HG03135 (cell line): ENCODE results near the gene CALCA.
"Not testable (repeated sequence)": the region's sequence is repeated elsewhere in the genome, so short reads cannot be mapped to it uniquely, and the experiment has no call there.

Experiments used
- ATAC-seq: cut with Tn5 transposase; IDR thresholded peaks from one replicate; pipeline ENCODE4 v1.9.1; 2021; ENCODE audit warnings: mild to moderate bottlenecking, moderate library complexity; ENCODE audit not compliant: unreplicated experiment

Gene CALCA, protein sequence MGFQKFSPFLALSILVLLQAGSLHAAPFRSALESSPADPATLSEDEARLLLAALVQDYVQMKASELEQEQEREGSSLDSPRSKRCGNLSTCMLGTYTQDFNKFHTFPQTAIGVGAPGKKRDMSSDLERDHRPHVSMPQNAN

DNA sequence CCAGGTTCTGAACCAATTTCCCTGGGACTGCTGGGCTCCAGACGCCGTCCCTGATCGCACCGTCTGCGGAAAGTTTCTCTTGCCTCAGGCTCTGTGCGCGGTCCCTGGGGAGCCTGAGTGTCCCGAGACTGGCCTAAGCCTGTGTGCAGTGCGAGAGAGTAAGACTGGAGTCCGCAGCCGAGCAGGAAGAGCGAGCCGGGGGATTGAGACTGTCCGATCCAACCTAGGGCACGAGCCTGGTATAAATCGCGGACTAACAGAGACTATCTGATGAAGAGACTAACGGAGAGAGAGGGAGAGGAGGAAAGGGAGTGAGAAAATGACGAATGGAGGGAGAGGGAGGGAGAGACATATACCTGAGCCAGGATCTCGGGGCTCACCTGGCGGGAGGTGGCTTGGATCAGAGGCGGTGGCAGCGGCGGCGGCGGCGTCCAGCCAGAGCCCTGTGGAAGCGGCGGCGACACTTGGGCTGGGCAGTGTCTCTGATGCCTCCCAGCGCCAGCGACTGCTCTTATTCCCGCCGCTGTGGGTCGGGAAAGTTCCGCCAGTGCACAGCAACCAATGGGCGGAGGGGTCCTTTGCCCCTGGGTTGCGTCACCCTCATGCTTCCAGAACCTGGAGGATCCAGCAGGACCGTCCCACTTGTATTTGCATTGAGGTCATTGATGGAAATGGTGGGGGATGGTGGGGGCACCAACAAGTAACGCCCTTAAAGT lies at the start of gene CALCA:
Gene CALCA (minus strand): TSS at position 487 of the 716 bp plus-strand sequence. CDS start 1,159 bp downstream, outside the sequence.
- ATAC-seq, result no peak

DNA sequence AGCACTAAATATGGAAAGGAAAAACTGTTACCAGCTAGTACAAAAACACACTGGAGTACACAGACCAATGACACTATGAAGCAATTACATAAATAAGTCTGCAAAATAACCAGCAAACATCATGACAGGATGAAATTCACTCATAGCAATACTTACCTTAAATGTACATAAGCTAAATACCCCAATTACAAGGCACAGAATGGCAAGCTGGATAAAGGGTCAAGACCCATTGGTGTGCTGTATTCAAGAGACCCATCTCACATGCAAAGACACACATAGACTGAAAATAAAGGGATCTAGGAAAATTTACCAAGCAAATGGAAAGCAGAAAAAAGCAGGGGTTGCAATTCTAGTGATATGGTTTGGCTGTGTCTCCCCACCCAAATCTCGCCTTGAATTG lies 44.0 kb upstream of the CALCA start:
- no peak for ATAC-seq

DNA sequence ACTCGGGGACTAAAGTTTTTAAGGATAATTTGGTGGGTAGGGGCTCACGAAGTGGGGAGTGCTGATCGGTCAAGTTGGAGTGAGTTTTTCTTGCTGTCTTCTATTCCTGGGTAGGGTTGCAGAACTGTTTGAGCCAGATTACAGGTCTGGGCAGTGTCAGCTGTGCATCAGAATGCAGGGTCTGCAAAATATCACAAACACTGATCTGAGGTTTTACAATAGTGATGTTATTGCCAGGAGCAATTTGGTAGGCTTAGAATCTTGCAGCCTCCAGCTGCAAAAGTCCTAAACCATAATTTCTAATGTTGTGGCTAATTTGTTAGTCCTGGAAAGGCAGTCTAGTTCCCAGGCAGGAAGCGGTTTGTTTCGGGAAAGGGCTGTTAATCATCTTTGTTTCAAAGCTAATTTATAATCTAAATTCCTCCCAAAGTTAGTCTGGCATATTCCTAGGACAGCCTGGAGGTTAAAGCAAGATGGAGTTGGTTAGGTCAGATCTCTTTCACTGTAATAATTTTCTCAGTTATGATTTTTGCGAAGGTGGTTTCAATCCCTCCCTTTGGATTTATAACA lies 39.7 kb upstream of the CALCA start:
- no peak for ATAC-seq

DNA sequence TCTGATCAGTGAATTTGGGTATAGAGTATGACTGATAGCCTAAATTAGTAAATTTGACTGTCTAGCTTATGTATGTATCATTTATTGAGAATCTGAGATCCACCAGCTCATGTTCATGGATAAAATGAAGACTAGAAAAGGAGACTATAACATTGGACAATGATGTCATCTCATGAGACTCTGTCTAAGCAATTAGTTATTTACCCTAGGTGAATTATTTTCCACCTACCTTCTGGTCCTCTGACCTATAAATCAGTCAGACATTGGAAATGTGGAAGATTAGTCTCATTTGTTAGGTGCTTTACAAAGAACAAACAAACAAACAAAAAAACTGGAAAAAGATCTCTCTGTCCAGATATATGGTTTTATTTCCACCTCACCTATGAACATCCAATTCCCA lies 38.7 kb upstream of the CALCA start:
- ATAC-seq, result no peak

DNA sequence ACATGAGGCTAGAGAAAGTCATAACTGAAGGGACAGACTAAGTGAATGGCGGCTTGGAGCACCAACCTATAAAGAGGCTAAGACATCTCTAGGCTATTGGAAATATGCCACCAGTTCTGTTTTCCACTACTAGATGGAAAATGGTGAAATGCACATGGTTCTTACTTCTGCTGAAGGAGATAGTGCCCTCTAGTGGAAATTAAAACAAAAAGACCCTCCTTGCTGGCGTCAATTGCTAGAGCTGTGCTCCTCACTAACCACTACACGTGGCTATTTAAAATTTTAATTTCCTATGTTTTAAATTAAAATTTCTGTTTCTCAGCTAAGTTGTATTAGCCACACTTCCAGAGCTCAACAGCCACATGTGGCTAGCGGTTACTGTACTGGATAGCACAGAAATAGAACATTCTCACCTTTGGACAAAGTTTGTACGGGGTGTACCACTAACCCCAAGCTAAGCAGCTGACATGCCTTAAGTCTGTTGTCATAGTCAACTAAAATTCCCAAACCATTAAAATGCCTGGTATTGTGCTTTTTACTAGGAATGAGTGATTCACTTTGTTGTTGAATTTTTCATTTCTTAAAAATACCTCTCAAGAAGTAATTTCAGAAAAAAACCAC lies 34.1 kb upstream of the CALCA start:
- ATAC-seq, result no peak

DNA sequence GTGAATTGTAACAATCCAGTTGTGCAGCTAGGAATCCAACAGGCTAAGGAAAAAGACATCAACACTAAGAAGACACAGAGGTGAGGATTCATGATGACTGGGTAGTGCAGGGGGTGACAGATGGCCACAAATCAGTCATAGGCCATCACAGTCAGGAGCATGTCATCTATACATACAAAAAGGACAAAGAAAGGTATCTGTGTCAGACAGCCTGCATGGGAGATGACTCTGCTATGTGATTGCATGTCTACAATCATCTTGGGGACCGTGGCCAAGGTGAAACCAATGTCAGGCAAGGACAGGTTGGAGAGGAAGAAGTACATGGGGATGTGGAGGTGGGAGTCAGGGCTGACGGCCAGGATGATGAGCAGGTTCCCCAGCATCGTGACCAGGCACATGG lies 16.0 kb upstream of the CALCA start:
- ATAC-seq, result not testable (repeated sequence)

DNA sequence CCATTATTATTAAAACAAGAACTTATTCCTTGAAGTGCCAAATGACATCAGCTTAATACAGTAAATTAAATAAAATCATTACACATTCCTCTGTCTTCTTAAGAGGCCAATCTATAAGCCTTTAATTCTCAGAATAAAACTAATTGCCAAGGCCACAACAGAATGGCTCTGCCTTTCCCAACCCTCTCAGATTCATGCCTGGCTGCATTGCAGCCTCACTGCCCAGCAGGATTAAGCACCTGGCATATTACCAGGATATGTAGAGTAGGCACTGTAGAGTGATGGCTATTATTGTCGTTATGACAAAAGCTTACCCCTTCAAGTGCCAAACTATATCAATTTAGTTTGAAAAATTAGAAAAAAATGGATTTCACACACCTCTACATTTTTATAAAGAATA lies 9.4 kb upstream of the CALCA start:
- no peak for ATAC-seq

DNA sequence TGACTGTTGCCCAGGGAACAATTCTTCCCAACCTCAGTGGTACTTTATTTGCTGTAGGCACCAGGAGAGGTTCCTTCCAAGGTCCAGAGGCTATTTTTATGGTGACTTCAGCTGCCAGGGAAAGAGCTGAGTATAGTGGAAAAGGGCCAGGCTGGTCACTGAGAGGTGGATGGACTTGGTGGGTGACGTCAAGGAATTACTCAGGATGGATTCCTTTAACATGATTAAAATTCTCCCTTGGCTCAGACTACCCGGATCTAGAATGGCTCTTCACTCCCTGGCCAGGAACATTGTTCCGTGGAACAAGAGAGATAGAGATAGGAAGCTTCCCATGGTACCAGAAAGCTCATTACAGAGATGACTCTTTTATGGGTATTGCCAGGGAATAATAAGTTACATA lies 8.7 kb upstream of the CALCA start:
- ATAC-seq, result no peak

DNA sequence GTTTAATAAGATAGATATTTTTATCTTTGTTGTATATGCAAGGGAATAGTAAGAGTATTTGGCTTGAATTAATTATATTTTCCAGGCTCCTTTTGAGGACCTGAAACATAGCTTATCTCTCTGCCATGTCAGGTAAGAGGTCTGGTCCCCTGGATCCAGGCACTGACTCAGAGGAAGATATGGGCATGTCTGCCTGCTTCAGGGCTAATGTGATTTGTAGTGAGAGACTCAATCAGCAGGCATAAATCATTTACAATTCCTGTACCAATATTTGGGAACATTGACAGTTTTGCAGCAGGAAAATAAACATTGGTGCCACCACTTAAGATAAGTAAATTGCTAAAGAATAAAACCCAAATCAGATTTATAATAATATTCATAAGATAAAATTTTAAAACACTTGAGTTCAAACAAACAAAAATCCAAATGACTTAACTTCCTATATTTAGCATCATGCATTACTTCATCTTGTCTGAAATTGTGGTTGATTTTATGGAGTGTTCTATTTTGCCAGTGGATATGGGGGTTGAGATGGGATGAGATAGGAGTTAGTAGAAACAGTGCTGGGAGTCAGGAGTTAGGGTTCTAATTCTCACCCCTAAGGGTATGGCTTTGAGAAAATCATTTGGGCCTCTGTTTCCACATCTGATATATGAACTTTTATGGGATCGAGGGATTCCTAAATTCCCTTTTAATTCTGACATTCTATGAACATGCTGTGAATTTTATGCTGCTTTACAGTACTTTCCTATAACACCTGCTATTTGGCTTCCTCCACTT lies 5.1 kb upstream of the CALCA start:
- no peak for ATAC-seq

DNA sequence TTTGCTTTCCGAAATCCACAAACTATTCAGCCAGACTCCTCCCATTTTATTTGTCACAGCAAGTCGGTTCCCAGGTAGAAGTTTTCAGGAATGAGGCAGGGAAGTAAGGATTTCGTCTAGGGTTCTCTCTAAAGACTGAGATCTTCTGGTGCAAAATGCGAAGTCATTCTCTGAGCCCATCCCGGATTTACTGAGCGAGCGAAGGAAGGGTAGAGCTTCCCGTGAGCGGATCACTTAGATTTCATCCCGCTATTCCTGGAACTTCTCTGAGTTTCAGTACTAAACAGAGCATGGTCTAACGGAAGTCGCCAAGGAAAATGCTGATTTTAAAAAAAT lies 3.1 kb upstream of the CALCA start:
- ATAC-seq, result no peak

DNA sequence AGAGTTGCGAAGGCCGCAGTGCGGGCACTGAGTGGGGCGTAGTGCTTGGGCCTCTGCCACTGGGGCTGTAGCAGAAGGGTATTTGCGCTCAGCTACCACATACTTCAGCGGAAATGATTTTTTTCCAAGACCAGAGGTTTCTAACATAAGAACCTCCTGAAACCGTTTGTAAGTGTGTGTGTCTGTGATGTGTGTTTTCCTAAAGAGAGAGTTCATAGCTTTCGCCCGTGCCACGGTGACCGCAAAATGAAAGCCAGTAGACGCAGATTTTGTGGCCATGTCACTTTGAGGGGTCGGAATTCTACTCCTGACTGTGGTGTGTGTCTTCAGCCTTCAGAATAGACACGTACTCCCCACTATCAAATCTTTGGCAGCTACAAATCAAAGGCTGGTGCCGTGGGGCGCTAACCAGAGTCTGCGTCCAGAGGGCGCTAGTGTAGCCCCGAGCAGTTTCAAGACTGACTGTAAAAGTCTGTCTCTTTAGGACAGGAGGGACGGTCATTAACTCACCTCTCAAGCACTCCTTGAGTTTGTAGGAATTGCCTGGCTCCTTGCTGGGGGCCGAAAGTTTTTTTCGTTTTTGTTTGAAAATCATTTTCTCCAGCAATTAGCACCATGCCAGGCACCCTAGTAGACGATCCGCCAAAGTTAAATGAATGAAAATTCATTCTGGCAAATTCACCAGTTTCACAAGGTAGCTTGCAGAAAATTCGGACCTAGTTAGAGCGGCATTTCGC lies 2.5 kb upstream of the CALCA start:
- ATAC-seq, result no peak

DNA sequence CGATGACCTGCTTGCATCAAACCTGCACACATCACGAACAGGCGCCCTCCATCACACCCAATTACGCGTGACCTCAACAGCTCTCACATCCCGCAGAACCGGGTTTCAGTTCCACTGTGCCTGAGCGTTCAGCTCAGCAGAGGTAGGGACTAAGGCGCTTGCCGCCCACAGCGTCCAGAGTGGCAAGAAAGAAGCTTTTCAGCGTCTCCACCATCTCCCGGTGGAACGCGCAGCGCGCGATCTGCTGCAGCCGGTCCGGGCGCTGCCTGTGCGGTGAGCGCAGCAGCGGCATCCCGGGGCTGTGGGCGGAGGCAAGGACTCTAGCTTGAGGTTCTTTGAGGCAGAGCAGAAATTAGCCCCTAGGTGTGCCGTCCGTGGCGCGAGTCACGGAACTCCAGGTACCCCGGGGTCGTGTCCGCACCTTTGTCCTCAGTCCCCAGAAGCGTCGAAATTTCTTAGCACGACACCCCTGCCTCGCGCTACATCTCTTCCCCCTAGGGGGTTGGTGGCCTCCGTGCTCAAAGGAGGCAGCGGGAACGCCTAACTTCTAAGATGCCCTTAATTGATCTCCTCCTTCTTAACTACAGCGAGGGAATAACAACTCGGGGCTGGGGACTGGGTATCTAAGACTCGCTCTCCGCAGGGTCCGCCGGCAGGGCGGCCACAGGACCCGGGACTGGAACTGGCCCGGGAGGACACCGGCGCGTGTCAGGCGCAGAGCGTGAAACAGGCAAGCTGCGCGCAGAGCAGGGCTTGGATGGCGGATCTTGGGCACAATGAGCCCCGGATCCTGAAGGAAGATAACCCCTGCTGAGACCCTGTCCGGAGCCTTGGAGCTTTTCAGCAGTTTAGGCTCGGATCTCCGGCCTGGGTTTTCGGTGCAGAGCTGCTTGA lies 1.7 kb upstream of the CALCA start:
- peak; percentile 51 for ATAC-seq

DNA sequence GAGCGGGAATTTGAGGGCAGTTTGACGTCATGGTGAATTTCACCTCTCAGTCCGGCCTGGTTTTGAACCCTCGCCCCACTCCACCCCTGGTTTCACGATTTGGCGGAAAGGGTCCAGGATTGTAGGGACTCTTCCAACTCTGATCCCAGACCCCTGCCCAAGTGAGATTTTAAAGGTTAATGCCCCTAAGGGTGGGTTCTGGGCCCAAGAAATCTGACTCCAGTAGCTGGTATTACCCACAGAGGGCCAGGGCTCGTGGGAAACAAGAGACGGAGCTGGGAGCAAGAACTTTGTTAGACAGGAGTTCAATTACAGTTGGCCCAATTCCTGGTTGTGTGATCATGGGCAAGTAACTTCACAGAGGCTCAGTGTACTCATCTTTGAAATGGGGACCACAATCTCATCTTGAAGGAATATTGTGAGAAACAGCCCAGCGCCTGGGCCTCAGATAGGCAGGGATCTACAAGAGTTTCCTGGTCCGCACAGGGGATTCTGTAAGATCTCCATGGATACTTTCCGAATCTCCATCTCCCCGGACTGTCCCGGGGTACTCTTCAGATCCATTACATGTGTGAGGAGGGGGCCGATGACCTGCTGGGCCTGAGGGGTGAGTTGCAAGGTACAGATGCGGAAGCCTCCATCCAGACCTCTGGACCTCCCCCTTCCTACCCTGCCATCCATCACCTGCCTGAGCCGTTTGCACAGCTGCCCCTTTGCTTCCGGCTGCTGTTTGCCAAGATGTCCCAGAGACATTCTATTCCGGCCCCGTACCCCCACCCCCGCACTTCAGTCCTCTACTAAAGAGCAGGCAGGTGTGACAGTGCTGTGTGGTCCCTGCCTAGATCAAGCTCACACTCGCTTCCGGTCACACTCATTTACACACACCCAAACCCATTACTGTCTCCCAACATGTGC lies 687 bp upstream of the CALCA start:
- no peak for ATAC-seq

DNA sequence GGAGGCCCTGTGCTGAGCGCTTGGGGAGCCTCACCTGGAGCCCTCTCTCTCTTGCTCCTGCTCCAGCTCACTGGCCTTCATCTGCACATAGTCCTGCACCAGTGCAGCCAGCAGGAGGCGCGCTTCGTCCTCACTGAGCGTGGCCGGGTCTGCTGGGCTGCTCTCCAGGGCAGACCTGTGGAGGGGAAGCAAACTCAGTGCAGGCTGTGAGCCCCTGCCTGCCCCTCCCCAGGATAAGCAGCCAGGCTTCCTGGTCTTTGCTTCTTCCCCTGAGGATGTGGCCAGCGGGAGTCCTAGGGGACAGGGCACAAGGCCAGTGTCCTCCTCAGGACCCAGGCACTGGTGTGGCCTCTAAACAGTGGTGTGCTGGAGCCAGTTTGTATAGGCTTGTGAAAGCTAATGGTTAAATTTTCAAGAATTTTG lies 2.2 kb downstream of the CALCA start:
- peak; percentile 52 for ATAC-seq

DNA sequence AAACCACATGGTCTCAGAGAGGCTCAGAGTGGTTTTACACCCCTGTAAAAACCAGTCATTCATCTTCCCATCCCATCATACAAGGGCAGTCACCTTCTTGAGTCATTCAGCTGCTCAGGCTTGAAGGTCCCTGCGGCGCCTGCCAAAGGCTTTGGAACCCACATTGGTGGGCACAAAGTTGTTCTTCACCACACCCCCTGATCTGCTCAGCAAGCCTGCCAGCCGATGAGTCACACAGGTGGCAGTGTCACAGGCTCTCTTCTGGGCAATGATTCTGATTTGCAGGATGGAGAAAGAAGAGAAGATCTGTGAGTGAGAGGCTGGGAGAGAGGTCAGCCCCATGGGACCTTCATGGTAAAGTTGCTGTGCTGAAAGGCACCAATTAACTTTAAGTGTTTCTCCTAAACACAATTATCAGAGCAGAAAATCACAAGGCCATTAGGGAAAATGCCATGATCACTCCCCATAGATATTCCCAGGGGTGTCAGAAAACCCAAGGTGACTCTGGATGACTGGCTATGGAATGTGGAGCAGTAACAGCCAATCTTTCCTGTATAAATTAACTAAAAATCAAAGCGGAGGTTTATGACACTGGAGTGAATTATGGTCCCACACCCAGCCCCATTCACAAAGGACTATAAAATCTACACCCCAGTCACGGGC lies 4.4 kb downstream of the CALCA start:
- no peak for ATAC-seq

DNA sequence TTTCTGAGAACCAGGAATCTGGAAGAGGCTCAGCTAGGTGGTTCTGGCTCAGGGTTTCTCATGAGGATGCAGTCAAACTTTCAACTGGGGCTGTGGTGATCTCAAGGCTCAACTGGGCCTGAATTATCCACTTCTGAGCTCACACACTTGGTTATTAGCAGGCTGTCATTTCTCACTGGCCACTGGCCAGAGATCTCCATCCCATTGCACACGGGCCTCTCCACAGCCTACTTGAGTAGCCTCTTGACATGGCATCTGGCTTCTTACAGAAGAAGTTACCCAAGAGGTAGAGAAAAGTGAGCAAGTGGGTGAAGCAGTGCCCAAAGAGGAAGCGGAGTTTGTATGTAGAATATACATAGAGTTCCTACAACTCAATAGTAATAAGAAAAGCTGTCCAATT lies 16.0 kb downstream of the CALCA start:
- no peak for ATAC-seq

DNA sequence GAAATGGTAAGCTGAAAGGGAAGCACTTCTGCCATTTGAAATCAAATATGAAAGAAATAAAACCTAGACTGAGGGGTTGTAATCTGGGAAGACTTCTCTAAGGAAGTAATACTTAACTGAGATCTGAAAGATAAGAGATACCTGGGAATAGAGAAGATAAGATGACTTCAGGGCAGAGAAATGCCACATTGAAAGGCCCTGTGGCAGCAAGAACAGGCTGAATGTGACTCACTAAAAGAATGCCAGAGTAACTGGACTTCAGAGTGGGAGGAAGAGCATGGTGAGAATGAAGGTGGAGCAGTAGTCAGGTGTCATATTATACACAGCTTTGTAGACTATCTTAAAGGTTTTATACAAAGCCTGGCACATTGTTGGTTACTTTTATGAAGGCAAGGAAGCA lies 17.6 kb downstream of the CALCA start:
- ATAC-seq, result no peak

DNA sequence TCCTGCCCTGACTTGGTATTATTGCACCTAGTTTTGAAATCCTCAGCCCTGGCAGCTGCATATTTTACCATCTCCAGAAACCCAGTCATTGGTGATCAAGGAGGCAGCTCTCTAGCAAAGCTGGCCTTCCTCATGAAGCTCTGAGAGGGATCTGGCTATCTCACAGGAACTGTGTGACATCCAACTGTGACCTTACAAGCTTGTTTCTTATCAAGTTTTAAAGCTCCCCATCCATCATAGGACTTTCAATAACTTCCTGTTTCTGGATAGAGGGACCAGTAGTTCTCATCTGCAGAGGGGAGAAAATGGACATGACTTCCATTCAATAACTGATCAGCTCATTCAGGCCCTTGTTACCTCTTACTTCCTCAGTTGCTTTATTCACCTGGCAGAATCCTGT lies 18.2 kb downstream of the CALCA start:
- no peak for ATAC-seq
